Urinary bladder (tissue), 4 donors: ENCODE measurements around the gene LYAR. TPM values are rescaled to one million over a fixed set of nuclear protein-coding genes. Genes with fewer than 3 reads are reported as not detected.

Experiments
- DNase-seq: peaks from one replicate; pipeline ENCODE4 v3.0.0-alpha.2; 2015; ENCODE audit errors: extremely low spot score
- H3K27ac ChIP-seq: one replicate; pipeline ENCODE4 v1.5.1; 2013; ENCODE audit warnings: low read depth, mild to moderate bottlenecking, moderate library complexity
- H3K36me3 ChIP-seq: one replicate; pipeline ENCODE4 v1.6.1; 2013; ENCODE audit warnings: mild to moderate bottlenecking, moderate library complexity; ENCODE audit not compliant: insufficient read depth
- H3K4me1 ChIP-seq: one replicate; pipeline ENCODE4 v1.6.1; 2013; ENCODE audit warnings: mild to moderate bottlenecking, moderate library complexity; ENCODE audit not compliant: insufficient read depth
- H3K4me3 ChIP-seq: one replicate; pipeline ENCODE4 v1.5.1; 2013; ENCODE audit warnings: low read depth, low read length
- WGBS: extraction: QIAGEN DNeasy Blood & Tissue Kit; methylation state at CpG from one replicate; pipeline ENCODE4 v1.1.7; 2013; 5-methylcytosine and 5-hydroxymethylcytosine counted together
- polyA plus RNA-seq: library from polyadenylated mRNA; stranded (reverse); fragments of 200-250 nt; gene quantifications from one replicate; pipeline ENCODE4 v1.2.3, GENCODE V29; 2013
- total RNA-seq: library from RNA; depleted of rRNA; stranded (reverse); fragments of >200 nt; gene quantifications from one replicate; pipeline ENCODE4 v1.2.3, GENCODE V29; 2014
- donor health status: healthy with polysubstance abuse.
- donor health status: healthy.

The LYAR gene
- total and polyA plus RNA-seq, 2 donors: 9.1 to 14.2 TPM

DNA sequence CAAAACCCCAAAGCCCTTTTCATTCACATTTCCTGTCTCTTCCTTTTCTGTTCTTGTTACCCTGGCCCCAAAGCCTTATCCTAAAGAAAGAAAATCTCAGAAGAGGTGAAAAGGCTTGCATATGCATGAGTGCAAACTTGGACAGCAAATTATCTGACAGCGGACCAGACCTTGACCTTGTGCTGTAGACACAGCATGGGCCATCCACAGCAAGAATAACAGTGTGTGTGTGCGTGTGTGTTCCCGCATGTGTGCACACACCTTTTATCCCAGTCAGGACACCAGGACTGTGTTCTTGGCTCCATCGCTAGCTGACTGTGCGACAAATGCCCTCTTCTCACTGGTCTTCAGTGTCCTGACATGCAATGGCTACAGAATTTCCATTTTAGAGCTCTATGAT is 35.4 kb upstream of the LYAR start:
- WGBS: 98% methylated on average over 5 of the region's 5 CpGs
- Histone ChIP-seq H3K36me3 (peaks cover 2% of the 10 kb centered on the region), H3K27ac (no peak overlapping the region), H3K4me3 (no peak overlapping the region), H3K4me1 (no peaks in the 10 kb centered on the region)
- DNase-seq: no peak

DNA sequence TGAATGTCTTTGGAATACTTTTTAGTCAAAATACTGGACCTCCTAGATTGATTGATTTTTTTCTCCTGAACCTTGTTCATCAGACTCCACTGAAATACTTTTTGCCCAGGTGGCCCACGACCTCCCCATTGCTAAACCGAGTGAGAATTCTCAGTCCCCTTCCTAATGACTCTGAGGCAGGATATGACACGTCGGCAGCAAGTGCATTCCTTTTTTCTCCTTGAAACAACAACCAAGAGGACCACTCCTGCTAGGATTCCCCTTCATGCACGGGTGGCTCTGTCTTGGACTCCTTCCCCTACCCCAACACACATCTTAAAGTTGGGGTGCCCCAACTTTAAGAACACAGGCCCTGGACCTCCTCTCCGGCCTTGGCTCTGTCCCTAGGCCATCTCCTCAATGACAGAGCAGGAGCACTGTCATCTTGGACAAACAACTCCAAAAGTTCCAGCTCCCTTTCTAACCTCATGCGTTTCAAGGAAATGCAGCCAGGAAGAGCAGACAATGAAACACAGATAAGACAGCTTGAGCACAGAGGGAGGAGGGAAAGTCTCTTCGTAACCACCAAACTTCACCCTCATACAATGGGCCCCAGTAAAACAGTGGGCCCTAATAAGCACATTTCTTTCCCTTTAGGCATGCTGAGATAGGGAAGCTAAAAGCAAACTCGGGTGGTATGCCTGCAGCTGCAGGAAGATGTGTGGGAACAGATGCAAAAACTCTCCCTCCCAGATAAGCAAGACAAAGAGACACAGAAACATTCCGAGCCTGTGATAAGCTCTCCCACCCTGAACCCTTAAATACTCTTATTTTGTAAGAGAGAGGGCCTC is 34.0 kb upstream of the LYAR start:
- Histone ChIP-seq H3K36me3 (peaks cover 2% of the 10 kb centered on the region), H3K4me3 (no peak overlapping the region), H3K27ac (no peak overlapping the region), H3K4me1 (no peaks in the 10 kb centered on the region)
- DNase-seq: no peak
- 39% methylated on average over 10 of the region's 10 CpGs for WGBS

DNA sequence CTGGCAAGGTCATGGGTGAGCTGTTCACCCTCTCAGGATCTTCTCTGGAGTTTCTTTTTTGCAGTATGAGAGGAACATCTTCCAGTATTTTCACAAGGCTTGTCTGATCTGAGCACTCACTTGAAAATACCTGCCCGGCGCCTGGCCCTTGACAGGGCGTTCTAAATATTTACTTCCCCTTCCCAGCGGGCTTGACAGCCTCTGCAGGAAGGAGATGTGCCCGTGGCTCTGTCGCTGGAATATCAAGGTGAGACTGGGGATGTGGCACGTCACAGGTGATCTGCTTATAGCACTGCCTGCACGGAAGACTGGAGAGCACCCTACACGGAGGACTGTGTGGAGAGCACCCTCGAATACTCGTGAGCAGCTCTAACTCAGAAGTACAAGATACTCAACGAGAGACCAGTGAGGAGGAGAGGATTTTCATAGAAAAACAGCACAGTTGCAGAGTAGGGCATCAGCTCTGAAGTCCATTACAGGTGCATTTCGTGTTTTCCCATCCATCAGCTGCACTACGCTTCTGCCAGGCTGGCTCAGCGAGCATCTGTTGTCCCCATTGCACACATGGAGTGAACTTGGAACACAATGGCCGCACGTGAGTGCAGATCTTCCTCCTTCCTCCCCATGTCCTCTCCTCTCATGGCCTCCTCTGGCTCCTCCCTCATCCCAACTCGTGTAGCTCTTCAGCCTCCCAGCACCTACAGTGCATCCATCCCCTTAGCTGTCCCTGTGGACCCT is 32.2 kb upstream of the LYAR start:
- no peak for DNase-seq
- H3K4me1 ChIP-seq: no peaks in the 10 kb centered on the region
- H3K36me3 ChIP-seq: peaks cover 2% of the 10 kb centered on the region
- 88% methylated on average over 18 of the region's 18 CpGs for WGBS
- H3K4me3 ChIP-seq: no peak overlapping the region
- H3K27ac ChIP-seq: no peak overlapping the region

DNA sequence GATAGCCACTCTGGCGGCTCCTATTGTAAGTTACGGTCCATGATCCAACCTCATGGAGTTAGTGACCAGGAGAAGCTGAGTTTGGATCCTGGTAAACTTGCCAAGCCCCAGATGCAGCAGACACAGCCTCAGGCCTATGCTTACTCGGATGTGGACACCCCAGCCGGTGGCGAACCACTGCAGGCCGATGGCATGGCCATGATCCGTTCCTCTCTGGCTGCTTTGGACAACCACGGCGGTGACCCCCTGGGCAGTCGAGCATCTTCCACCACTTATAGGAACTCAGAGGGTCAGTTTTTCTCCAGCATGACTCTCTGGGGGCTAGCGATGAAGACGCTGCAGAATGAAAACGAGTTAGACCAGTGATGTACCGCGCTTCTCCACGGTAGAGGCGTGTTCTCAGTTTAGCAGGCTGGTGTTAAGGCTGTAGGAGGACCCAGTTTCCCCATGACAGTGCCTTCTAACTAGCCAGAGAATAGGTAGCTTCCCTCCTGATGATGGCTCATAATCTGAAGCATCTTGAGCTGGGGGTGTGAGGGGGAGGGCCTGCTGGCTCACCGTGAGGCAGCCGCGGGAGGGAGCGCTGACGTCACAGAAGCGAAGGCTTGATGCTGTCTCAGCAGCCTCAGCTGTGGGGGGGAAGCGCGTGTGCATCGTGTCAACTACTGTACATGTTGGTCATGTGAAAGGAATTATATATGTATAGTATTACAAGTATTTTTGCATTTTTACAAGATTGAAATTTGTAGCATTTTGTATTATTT is 31.2 kb upstream of the LYAR start:
- H3K4me1 ChIP-seq: no peaks in the 10 kb centered on the region
- no peak overlapping the region for H3K27ac ChIP-seq
- 94% methylated on average over 26 of the region's 26 CpGs for WGBS
- peaks cover 4% of the 10 kb centered on the region for H3K36me3 ChIP-seq
- no peak for DNase-seq
- H3K4me3 ChIP-seq: no peak overlapping the region

DNA sequence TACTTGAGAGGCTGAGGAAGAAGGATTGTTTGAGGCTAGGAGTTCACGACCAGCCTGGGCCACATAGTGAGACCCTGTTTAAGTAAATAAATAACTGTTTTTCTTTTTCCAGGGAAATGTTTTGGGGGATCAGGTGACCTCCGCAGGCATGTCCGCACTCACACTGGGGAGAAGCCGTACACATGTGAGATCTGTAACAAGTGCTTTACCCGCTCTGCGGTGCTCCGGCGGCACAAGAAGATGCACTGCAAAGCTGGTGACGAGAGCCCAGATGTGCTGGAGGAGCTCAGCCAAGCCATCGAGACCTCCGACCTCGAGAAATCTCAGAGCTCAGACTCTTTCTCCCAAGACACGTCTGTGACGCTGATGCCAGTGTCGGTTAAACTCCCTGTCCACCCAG is 30.6 kb upstream of the LYAR start:
- Histone ChIP-seq H3K27ac (no peak overlapping the region), H3K4me1 (no peaks in the 10 kb centered on the region), H3K36me3 (peaks cover 4% of the 10 kb centered on the region), H3K4me3 (no peak overlapping the region)
- WGBS: 95% methylated on average over 15 of the region's 15 CpGs
- DNase-seq: no peak

DNA sequence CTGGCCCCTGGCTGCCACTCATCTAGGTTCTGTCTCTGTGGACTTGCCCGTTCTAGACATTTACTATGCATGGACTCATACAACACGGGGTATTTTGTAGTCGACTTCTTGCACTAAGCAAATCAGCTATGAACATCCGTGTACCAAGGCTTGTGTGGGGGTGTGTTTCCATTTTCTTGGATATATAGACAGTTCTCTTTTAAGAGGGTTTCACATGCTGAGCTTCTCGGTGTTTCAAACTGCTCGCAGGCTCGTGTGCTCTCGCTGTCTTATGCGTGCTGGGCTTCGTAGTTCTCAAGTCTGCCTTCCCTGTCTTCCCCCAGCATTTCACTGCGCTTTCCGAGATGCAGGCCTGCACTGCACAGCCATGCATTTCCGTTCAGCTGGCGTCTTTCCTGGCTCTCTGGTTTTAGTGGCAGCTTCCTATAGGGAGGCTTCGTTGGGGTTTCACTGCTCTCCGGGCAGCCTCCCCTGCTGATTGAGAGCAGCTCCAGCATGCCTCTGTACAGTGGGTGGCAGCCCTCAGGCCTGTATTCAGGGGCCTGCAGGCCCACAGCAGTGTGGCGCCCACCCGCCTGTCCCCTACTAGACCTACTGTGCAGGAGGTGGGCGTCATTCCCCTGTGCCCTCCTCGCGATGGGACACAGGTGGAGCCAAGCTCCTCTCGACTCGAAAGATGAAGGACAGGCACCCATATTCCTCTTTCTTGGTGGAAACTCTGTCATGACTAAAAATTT is 27.7 kb upstream of the LYAR start:
- no peak overlapping the region for H3K4me3 ChIP-seq
- H3K27ac ChIP-seq: no peak overlapping the region
- 86% methylated on average over 23 of the region's 23 CpGs for WGBS
- H3K4me1 ChIP-seq: no peaks in the 10 kb centered on the region
- no peak for DNase-seq
- H3K36me3 ChIP-seq: peaks cover 6% of the 10 kb centered on the region

DNA sequence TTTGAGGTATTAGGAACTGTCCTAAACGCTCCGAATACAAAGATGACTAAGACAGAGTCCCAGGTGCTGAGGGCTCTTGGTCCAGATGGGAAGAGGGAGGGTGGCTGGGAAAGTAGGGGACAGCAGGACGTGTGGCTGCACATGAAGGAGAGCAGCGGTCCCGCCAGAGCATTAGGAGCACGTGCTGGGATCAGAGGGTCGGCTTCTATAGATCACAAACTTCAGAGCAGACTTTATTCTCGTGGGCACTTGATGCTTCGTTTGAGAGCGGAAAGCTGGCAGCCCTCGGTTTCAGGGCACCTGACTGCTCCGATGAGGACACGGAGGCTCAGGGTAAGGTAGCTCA is 26.2 kb upstream of the LYAR start:
- WGBS: 92% methylated on average over 13 of the region's 13 CpGs
- DNase-seq: no peak
- peaks cover 6% of the 10 kb centered on the region for H3K36me3 ChIP-seq

DNA sequence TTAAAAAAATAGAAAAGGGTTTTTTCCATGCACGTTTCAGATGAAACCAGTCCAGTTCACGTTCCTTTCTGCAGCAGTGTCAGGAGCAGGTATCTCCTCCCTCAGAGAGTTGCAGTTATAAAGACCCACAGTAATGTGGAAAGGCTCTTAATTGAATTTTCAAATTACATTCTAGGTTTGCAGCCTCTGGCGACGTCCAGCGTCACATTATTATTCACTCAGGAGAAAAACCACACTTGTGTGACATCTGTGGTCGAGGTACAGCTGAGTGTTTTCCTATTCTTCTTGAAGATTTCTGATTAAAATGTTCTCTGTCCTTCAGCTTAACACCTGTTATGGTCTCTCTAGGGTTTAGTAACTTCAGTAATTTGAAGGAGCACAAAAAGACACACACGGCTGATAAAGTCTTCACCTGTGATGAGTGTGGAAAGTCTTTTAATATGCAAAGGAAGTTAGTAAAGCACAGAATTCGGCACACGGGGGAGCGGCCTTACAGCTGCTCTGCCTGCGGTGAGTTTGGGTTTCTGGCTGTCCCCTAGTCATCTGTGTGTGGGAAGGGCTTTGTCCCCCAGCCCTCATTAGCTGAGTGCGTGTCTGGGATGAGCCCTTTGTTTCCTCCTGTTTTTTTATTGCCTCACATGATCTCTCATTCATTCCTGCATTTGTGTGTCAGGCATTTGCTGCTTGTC is 25.7 kb upstream of the LYAR start:
- DNase-seq: no peak
- WGBS: 85% methylated on average over 12 of the region's 12 CpGs
- Histone ChIP-seq H3K4me3 (no peak overlapping the region), H3K4me1 (no peaks in the 10 kb centered on the region), H3K36me3 (peaks cover 4% of the 10 kb centered on the region), H3K27ac (no peak overlapping the region)

More for the DNA sequence above, 26.2 kb upstream of the LYAR start:
- Histone ChIP-seq H3K27ac (no peak overlapping the region), H3K4me3 (no peak overlapping the region), H3K4me1 (no peaks in the 10 kb centered on the region)

DNA sequence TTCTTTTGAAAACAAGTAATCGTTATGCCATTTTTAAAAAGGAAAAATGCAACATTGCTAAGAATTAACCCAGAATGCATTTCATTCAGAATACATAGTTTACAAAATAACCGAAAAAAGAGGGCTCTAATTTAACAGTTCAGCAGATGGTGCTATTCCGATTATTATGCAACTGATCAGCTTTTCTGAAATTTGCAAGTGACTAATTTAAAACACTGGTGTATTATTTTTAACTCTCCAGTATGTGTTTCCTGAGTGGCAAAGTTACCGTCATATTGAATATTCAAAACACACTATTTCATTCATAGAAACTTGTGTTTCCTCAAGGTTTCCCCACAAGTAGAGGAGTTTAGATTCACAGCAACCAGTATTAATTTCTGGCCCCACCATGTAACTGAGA is 21.2 kb upstream of the LYAR start:
- no peak for DNase-seq

DNA sequence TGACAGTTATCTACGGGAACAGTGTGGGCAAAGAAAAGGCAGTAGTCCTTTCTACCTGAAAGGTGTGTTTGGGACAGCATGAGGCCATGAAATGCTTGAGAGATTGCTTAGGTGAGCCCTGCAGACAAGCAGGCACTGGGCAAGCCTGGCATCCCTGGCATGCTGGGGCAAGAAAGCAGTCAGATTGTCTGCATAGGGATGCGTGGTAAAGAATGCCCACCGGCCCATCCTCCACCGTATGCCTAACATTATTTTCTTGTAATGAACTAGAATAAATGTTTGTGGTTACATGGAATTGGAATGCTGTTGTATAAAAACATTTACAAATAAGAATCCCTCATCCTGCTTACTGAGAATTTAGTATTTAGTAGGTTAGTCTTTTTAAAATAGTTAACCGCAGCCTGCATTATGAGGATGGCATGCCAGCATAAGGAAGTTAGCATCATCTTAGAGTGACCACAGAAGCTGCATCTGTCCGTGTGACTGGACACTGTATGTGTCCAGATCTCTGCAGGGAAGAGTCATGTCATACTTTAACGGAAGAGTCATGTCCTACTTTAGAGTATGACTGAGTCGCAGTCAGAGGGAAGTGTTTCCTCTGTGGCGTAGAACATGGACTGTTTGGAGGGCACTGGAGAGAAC is 19.0 kb upstream of the LYAR start:
- 85% methylated on average over 9 of the region's 9 CpGs for WGBS
- Histone ChIP-seq H3K36me3 (peaks cover under 1% of the 10 kb centered on the region), H3K27ac (no peak overlapping the region), H3K4me3 (no peak overlapping the region), H3K4me1 (no peaks in the 10 kb centered on the region)
- no peak for DNase-seq

More for the DNA sequence above, 21.2 kb upstream of the LYAR start:
- Histone ChIP-seq H3K36me3 (peaks cover 2% of the 10 kb centered on the region), H3K4me3 (no peak overlapping the region), H3K27ac (no peak overlapping the region), H3K4me1 (no peaks in the 10 kb centered on the region)
- WGBS: 93% methylated on average over 4 of the region's 4 CpGs

DNA sequence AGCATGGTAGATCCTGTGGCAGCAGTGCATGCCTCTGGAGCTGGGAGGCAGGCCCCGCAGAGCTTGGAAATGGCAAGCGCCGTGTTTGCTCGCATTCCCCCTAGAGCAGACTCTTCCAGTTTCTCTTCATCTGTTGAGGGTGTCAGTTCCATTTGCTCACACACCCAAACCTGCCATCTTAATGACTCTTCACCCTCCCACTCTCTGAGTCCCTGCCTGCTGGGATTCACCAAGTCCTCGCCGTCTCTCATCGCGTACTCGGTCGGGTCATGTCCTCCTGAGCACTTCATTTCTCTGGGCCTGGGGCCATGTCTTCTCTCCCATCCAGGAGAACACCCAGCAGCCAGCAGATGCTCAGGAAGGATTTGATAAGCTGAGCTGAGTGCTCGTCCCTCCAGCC is 17.0 kb upstream of the LYAR start:
- no peaks in the 10 kb centered on the region for H3K4me1 ChIP-seq
- WGBS: 95% methylated on average over 11 of the region's 11 CpGs
- H3K27ac ChIP-seq: no peak overlapping the region
- peaks cover 2% of the 10 kb centered on the region for H3K36me3 ChIP-seq
- H3K4me3 ChIP-seq: no peak overlapping the region
- no peak for DNase-seq

DNA sequence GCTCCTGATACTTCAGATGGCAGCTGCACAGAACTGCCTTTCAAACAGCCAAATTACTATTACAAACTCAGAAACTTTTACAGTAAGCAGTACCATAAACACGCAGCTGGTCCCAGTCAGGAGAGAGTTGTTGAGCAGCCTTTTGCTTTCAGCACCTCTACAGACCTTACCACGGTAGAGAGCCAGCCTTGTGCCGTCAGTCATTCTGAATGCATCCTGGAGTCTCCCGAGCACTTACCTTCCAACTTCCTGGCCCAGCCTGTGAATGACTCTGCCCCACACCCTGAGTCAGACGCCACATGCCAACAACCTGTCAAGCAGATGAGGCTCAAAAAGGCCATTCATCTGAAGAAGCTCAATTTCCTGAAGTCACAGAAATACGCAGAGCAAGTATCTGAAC is 12.5 kb upstream of the LYAR start:
- DNase-seq: no peak
- H3K36me3 ChIP-seq: peaks cover 2% of the 10 kb centered on the region

More for the DNA sequence above, 12.5 kb upstream of the LYAR start:
- no peak overlapping the region for H3K4me3 ChIP-seq
- no peak overlapping the region for H3K27ac ChIP-seq
- no peaks in the 10 kb centered on the region for H3K4me1 ChIP-seq
- 64% methylated on average over 6 of the region's 6 CpGs for WGBS
